HepG2 (cell line): Measurements from ENCODE around the gene METTL26. TPM values are rescaled to one million over a fixed set of nuclear protein-coding genes. Genes with fewer than 3 reads are reported as not detected.

Experiments
- ATAC-seq: fragments of 200-7000 bp; cut with Tn5 transposase; 3 replicates; pipeline ENCODE4 v1.9.1; 2020; ENCODE audit warnings: mild to moderate bottlenecking, moderate library complexity
- BruUV-seq: library from RNA; stranded (reverse); fragments of 400-500 nt; replicated peaks from 2 replicates; lab custom pipeline; 2021; lab: Mats Ljungman, UMichigan
- CTCF ChIA-PET: fragments of 300-600 bp; formaldehyde crosslinking; extraction: SDS; loops from one replicate; lab custom pipeline; 2021; ENCODE audit warnings: low total read pairs, inconsistent platforms, low intra/inter-chr PET ratio; lab: Yijun Ruan, JAX
- POLR2A ChIA-PET: fragments of 350-600 bp; sonication (Branson Sonifier 250); formaldehyde crosslinking; loops from one replicate; lab custom pipeline; 2020; ENCODE audit warnings: antibody characterized with exemption, inconsistent platforms; lab: Yijun Ruan, JAX
- DNase-seq: peaks from one replicate; pipeline ENCODE4 v3.0.0-alpha.2; 2015; ENCODE audit warnings: low spot score
- FAIRE-seq: peaks from 3 replicates; lab custom pipeline; 2011; peaks lifted over from hg19 to GRCh38; lab: Jason Lieb, UNC
- H2AFZ ChIP-seq: one replicate; pipeline ENCODE4 v1.6.1; 2011; ENCODE audit warnings: low read length, inconsistent platforms
- H3K27ac ChIP-seq: fragments of 300-600 bp; 3 replicates; pipeline ENCODE4 v1.8.0; 2011; ENCODE audit warnings: mixed run types, mild to moderate bottlenecking, mixed read lengths, low read length, inconsistent platforms; ENCODE audit not compliant: insufficient read depth; ENCODE audit errors: extremely low read length
- H3K27me3 ChIP-seq, 2 experiments: fragments of 200-600 bp in 1 of 2; 2 replicates in 1 of 2; 3 replicates in 1 of 2; pipeline versions ENCODE4 v1.6.0 to v1.8.0; 2011; ENCODE audit warnings: low read length in 2 of 2, mild to moderate bottlenecking in 2 of 2, moderate library complexity in 2 of 2, inconsistent platforms in 1 of 2; ENCODE audit not compliant: insufficient read depth in 2 of 2, control insufficient read depth in 1 of 2
- H3K36me3 ChIP-seq, 2 experiments: fragments of 200-600 bp in 1 of 2; replicated peaks in 1 of 2; 2 replicates in 1 of 2; 3 replicates in 1 of 2; pipeline versions ENCODE4 v1.5.1 to v1.8.0; 2011; ENCODE audit warnings: low read length in 2 of 2, inconsistent platforms in 1 of 2; ENCODE audit not compliant: insufficient read depth in 2 of 2, control insufficient read depth in 1 of 2
- H3K4me1 ChIP-seq: 2 replicates; pipeline ENCODE4 v1.5.1; 2012; ENCODE audit warnings: low read length, inconsistent platforms; ENCODE audit not compliant: insufficient read depth
- H3K4me2 ChIP-seq: 2 replicates; pipeline ENCODE4 v1.6.0; 2011; ENCODE audit warnings: low read depth, low read length, inconsistent platforms
- H3K4me3 ChIP-seq, 3 experiments: fragments of 200-600 bp in 1 of 3; sonication (generic), shearing (Covaris generic) in 1 of 3; replicated peaks in 1 of 3; 2 replicates each; pipeline ENCODE4 v1.5.1; 2011 to 2016; ENCODE audit warnings: low read length in 3 of 3, inconsistent platforms in 2 of 3, low read depth in 2 of 3, mild to moderate bottlenecking in 2 of 3, control low read depth in 1 of 3, mixed read lengths in 1 of 3; ENCODE audit not compliant: insufficient read depth in 1 of 3
- H3K79me2 ChIP-seq: one replicate; pipeline ENCODE4 v1.6.1; 2011; ENCODE audit warnings: low read length, inconsistent platforms; ENCODE audit not compliant: insufficient read depth
- H3K9ac ChIP-seq: 2 replicates; pipeline ENCODE4 v1.6.0; 2011; ENCODE audit warnings: mild to moderate bottlenecking, low read depth, low read length, inconsistent platforms; ENCODE audit not compliant: insufficient read depth
- H3K9me3 ChIP-seq: 2 replicates; pipeline ENCODE4 v1.5.1; 2012; ENCODE audit warnings: mild to moderate bottlenecking, low read length
- H4K20me1 ChIP-seq: 2 replicates; pipeline ENCODE4 v1.6.0; 2011; ENCODE audit warnings: inconsistent platforms, mild to moderate bottlenecking, low read length, moderate library complexity; ENCODE audit not compliant: insufficient read depth
- AGO2 ChIP-seq: fragments of 200-400 bp; formaldehyde crosslinking; optimal IDR thresholded peaks from 2 replicates; pipeline ENCODE3; 2017; ENCODE audit warnings: mild to moderate bottlenecking, low read depth, low read length, moderate library complexity
- AHR ChIP-seq: IDR thresholded peaks from 2 replicates; pipeline ENCODE4 v1.6.1; 2018; ENCODE audit warnings: missing genetic modification reagents, missing compliant biosample characterization
- CBFB ChIP-seq: sonication (generic); formaldehyde crosslinking; IDR thresholded peaks from 2 replicates; pipeline ENCODE4 v1.4.0; 2020; ENCODE audit warnings: missing genetic modification reagents
- CBX2 ChIP-seq, 2 experiments: fragments of 200-600 bp in 1 of 2; sonication (generic); formaldehyde crosslinking in 1 of 2; IDR thresholded peaks; 2 replicates each; pipeline versions ENCODE4 v1.7.0 to v1.8.1; 2018 to 2022; ENCODE audit warnings: low read depth in 2 of 2, low read length in 1 of 2, mild to moderate bottlenecking in 1 of 2, missing genetic modification reagents in 1 of 2
- CREB1 ChIP-seq, 2 experiments: fragments of 450-650 bp in 1 of 2; IDR thresholded peaks; 2 replicates each; pipeline ENCODE4 v1.6.1; 2016 to 2017; ENCODE audit warnings: control low read depth in 1 of 2, mild to moderate bottlenecking in 1 of 2, missing compliant biosample characterization in 1 of 2, missing genetic modification characterization in 1 of 2
- ISL2 ChIP-seq: sonication (generic); formaldehyde crosslinking; IDR thresholded peaks from 2 replicates; pipeline ENCODE4 v1.5.0; 2020; ENCODE audit warnings: missing genetic modification reagents
- KDM3A ChIP-seq: IDR thresholded peaks from 2 replicates; pipeline ENCODE4 v1.6.1; 2018; ENCODE audit warnings: low read depth, missing compliant biosample characterization
- KLF12 ChIP-seq: sonication (generic); formaldehyde crosslinking; IDR thresholded peaks from 2 replicates; pipeline ENCODE4 v1.4.0; 2020; ENCODE audit warnings: missing genetic modification reagents, borderline replicate concordance
- NFAT5 ChIP-seq: sonication (generic); formaldehyde crosslinking; IDR thresholded peaks from 2 replicates; pipeline ENCODE4 v1.4.0; 2020; ENCODE audit warnings: missing genetic modification reagents
- POGK ChIP-seq: sonication (generic); formaldehyde crosslinking; conservative IDR thresholded peaks from 2 replicates; pipeline ENCODE4 v1.8.0; 2022; ENCODE audit warnings: mild to moderate bottlenecking, moderate library complexity, missing genetic modification reagents
- RAD21 ChIP-seq: fragments of 450-650 bp; formaldehyde crosslinking; IDR thresholded peaks from 2 replicates; pipeline ENCODE4 v1.5.0; 2020; ENCODE audit warnings: mild to moderate bottlenecking
- RARG ChIP-seq: sonication (generic); formaldehyde crosslinking; IDR thresholded peaks from 2 replicates; pipeline ENCODE4 v1.4.0; 2020; ENCODE audit warnings: low read depth, mild to moderate bottlenecking, missing genetic modification reagents
- ZFP62 ChIP-seq: sonication (generic); formaldehyde crosslinking; IDR thresholded peaks from 2 replicates; pipeline ENCODE4 v1.4.0; 2020; ENCODE audit warnings: missing genetic modification reagents
- ZNF10 ChIP-seq: sonication (generic); formaldehyde crosslinking; IDR thresholded peaks from 2 replicates; pipeline ENCODE4 v1.4.0; 2020; ENCODE audit warnings: mild to moderate bottlenecking, low read depth, missing genetic modification reagents, borderline replicate concordance
- ZNF792 ChIP-seq: IDR thresholded peaks from 2 replicates; pipeline ENCODE4 v1.6.1; 2016
- ZNF891 ChIP-seq: sonication (generic); formaldehyde crosslinking; IDR thresholded peaks from 2 replicates; pipeline ENCODE4 v1.5.0; 2020; ENCODE audit warnings: mild to moderate bottlenecking, missing genetic modification reagents
- WGBS: methylation state at CpG from one replicate; pipeline ENCODE4 v1.1.6; 2017; ENCODE audit warnings: low lambda C conversion rate; 5-methylcytosine and 5-hydroxymethylcytosine counted together
- in situ Hi-C: cut with HindIII; loops from 2 replicates; pipeline ENCODE4 v1.10.0; 2017; ENCODE audit warnings: low pct_unique_long_range_greater_than_20kb; ENCODE audit not compliant: extremely low pct_ligation_motif_present
- intact Hi-C: fragments of 100-400 bp; cut with micrococcal nuclease; formaldehyde crosslinking; loops from one replicate; pipeline ENCODE4 v1.10.0; 2022; ENCODE audit not compliant: unreplicated experiment
- polyA plus RNA-seq, 8 experiments: library from polyadenylated mRNA; depleted of rRNA in 3 of 8; stranded (reverse) in 7 of 8; unstranded in 1 of 8; fragments of >200 nt; fragmentation: Illumina TruSeq in 4 of 8; extraction: Trizol in 4 of 8; gene quantifications; 2 replicates each; pipeline versions ENCODE4 v1.2.1 to v1.2.3, GENCODE V29; 2011 to 2016; ENCODE audit warnings: low read depth in 4 of 8, missing spikeins in 1 of 8, mixed read lengths in 1 of 8; ENCODE audit not compliant: insufficient read depth in 1 of 8
- total RNA-seq, 5 experiments: library from RNA; depleted of rRNA; stranded (reverse); fragments of >200 nt; fragmentation: Illumina TruSeq; extraction: Trizol; gene quantifications; 2 replicates each; pipeline ENCODE4 v1.2.3, GENCODE V29; 2016; ENCODE audit warnings: low read depth in 1 of 5

Gene METTL26
- total and polyA plus RNA-seq, 2 of the 13 experiments (the other 11 are each of a cell fraction or from before 2014, with no cell fraction given), result 65.5 to 70.1 TPM

- no peak for TF ChIP-seq POGK (CRISPR knock-in tag)
- TF ChIP-seq ZFP62 (CRISPR knock-in tag), result no peak
- TF ChIP-seq CBX2 (IDR thresholded peaks at IDR 0.05; ENCODE audit: low read depth, low read length), result no peak
- no peak for TF ChIP-seq CBX2 (CRISPR knock-in tag; IDR thresholded peaks at IDR 0.05; ENCODE audit: low read depth)
- TF ChIP-seq ISL2 (CRISPR knock-in tag), result no peak
- TF ChIP-seq AHR (CRISPR knock-in tag), result no peak
- TF ChIP-seq KLF12 (CRISPR knock-in tag), result no peak
- peak; percentile 91 for TF ChIP-seq RAD21 (CRISPR knock-in tag)
These were observed 25.4 kb downstream of the METTL26 start (continued) for GRCh38 chr16:610513-611381.

GRCh38 chr16:609984-610383 is 26.1 kb downstream of the METTL26 start:
- Histone ChIP-seq H3K9me3 (no peaks in the 10 kb centered on the region), H3K27me3 (no peaks in the 10 kb centered on the region), H4K20me1 (no peaks in the 10 kb centered on the region), H3K27ac (peak overlapping the region; percentile 49), H3K4me1 (peaks cover 17% of the 10 kb centered on the region), H3K36me3 (peaks cover 1 to 7% of the 10 kb centered on the region in 2 experiments; a peak in 1 of 5 replicates), H3K4me2 (peak overlapping the region; percentile 57), H2AFZ (no peak overlapping the region), H3K4me3 (peak overlapping the region; percentile 2 to 47 (median 42); a peak in 5 of 6 replicates), H3K79me2 (peaks cover 7% of the 10 kb centered on the region), H3K9ac (peak overlapping the region; percentile 46)
- ATAC-seq (peak; percentile 67), DNase-seq (no peak), FAIRE-seq (no peak)
- intact Hi-C loops, result no loop called here
- CTCF ChIA-PET, result interaction anchor here (1.7 kb wide), 1 partner anchor 31 kb away, joined by 11 read pairs; no protein-coding TSS in a partner anchor
- POLR2A ChIA-PET, result no interaction called here
- in situ Hi-C loops, result no loop called here
- 60% methylated on average over 12 of the region's 14 CpGs for WGBS
- no TSS peak for BruUV-seq
- no peak for TF ChIP-seq NFAT5
- TF ChIP-seq RARG (CRISPR knock-in tag), result no peak
- TF ChIP-seq ZNF891, result peak; percentile 49; the same call in 1 of the 2 replicates
- no peak for TF ChIP-seq ZNF792
- TF ChIP-seq KDM3A (CRISPR knock-in tag), result no peak
- TF ChIP-seq CREB1 (IDR thresholded peaks at IDR 0.05), result no peak
- no peak for TF ChIP-seq CREB1 (CRISPR knock-in tag; IDR thresholded peaks at IDR 0.05)
- TF ChIP-seq CBFB (CRISPR knock-in tag), result no peak
- TF ChIP-seq ZNF10 (CRISPR knock-in tag), result no peak
- peak; percentile 33 for TF ChIP-seq AGO2
